ENCODE results near the gene PACS1.
A peak's percentile ranks its signal among the peaks of the same experiment; 100 is the strongest.

Gene PACS1

DNA sequence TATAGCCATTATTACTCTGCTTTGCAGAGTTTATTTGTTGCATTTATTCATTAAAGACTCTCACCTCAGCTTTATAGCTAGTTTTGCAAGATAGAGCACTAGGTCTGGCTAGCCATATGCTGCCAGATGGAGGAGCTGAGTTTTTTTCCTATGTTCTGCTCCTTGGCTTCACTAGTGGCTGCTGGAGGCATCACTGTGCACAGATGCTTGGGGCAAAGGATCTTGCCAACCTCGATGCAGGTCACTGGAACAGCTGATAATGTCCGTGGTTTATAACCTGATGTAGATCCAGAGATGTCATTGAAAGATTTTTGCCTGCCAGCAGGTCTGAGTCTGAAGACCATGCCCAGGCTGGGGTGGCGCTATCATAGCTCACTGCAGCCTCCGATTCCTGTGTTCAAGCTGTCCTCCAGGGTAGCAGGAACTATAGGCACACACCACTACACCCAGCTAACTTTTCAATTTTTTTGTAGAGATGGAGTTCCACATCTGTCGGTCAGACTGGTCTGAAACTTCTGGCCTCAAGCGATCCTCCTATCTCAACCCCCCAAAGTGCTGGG lies 63.2 kb downstream of the PACS1 start:
- no peak for DNase-seq (ENCODE audit: extremely low spot score)
- TF ChIP-seq NFRKB (IDR thresholded peaks at IDR 0.05) (no peak), ZNF384 (IDR thresholded peaks at IDR 0.05) (no peak), BHLHE40 (IDR thresholded peaks at IDR 0.05; ENCODE audit: borderline replicate concordance) (no peak), TARDBP (IDR thresholded peaks at IDR 0.05) (no peak), HDGF (IDR thresholded peaks at IDR 0.05; ENCODE audit: borderline replicate concordance) (no peak), FOXA1 (IDR thresholded peaks at IDR 0.05) (no peak), SP1 (IDR thresholded peaks at IDR 0.05) (no peak), ARNT (IDR thresholded peaks at IDR 0.05) (no peak), ELF4 (IDR thresholded peaks at IDR 0.05) (no peak), FOXK2 (IDR thresholded peaks at IDR 0.05) (no peak), L3MBTL2 (conservative IDR thresholded peaks at IDR 0.05) (no peak)

DNA sequence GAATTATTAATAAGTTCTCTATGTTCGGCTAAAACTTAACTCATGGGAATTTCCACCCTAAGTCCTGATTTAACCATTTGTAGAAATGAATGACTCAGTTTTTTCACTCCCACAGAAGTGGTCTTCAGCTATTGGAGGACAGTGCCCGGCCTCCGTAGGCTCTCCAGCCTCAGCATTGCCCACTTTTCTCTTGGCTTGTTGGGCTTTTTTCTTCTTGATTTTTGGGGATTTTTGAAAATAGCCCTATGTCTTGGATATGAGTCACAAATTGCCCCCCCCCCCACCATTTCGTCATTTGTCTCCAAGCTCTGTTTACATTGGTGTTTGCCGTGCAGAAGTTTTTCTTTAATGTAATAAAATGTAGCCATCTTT lies 66.7 kb downstream of the PACS1 start:
- DNase-seq (ENCODE audit: extremely low spot score), result no peak
- TF ChIP-seq NFRKB (IDR thresholded peaks at IDR 0.05) (no peak), FOXM1 (IDR thresholded peaks at IDR 0.05; ENCODE audit: borderline replicate concordance) (no peak), ZNF384 (IDR thresholded peaks at IDR 0.05) (no peak), LEF1 (IDR thresholded peaks at IDR 0.05; ENCODE audit: borderline replicate concordance) (no peak), PKNOX1 (IDR thresholded peaks at IDR 0.05) (no peak), CTBP1 (IDR thresholded peaks at IDR 0.05; ENCODE audit: borderline replicate concordance) (no peak), TARDBP (IDR thresholded peaks at IDR 0.05) (no peak), SP1 (IDR thresholded peaks at IDR 0.05) (no peak), FOXK2 (IDR thresholded peaks at IDR 0.05) (no peak), HDGF (IDR thresholded peaks at IDR 0.05; ENCODE audit: borderline replicate concordance) (no peak), SUZ12 (IDR thresholded peaks at IDR 0.05) (no peak), ELF4 (IDR thresholded peaks at IDR 0.05) (no peak)
- CTCF ChIA-PET, result interaction anchor here (0.6 kb wide), 2 partner anchors 454 to 700 kb away, joined by 4 to 9 read pairs; no protein-coding TSS in a partner anchor
- POLR2A ChIA-PET, result no interaction called here

More for the DNA sequence above, 63.2 kb downstream of the PACS1 start:
- POLR2A ChIA-PET, result interaction anchor here (1.7 kb wide), 1 partner anchor 14 kb away, joined by 7 read pairs; no protein-coding TSS in a partner anchor
- CTCF ChIA-PET, result interaction anchor here (1.0 to 1.8 kb wide), 2 partner anchors 13 to 64 kb away, joined by 3 to 11 read pairs; no protein-coding TSS in a partner anchor

GRCh38 chr11:66139817-66140404 lies 69.8 kb downstream of the PACS1 start:
- no peak for DNase-seq (ENCODE audit: extremely low spot score)
- ChIA-PET CTCF (no interaction called here), POLR2A (interaction anchor here (0.6 kb wide), 1 partner anchor 629 kb away, joined by 3 read pairs; no protein-coding TSS in a partner anchor)
- no peak for TF ChIP-seq FOXK2 (IDR thresholded peaks at IDR 0.05)
- TF ChIP-seq FOXA1 (IDR thresholded peaks at IDR 0.05), result no peak
- TF ChIP-seq L3MBTL2 (conservative IDR thresholded peaks at IDR 0.05), result no peak
- no peak for TF ChIP-seq ARNT (IDR thresholded peaks at IDR 0.05)
- TF ChIP-seq SP1 (IDR thresholded peaks at IDR 0.05), result no peak

GRCh38 chr11:66142370-66143263 lies 72.5 kb downstream of the PACS1 start:
- ChIA-PET POLR2A (no interaction called here), CTCF (interaction anchor here (0.5 to 0.7 kb wide), 3 partner anchors 47 to 75 kb away, joined by 3 to 6 read pairs (median 5); no protein-coding TSS in a partner anchor)
- TF ChIP-seq ARNT (IDR thresholded peaks at IDR 0.05), result no peak
- no peak for TF ChIP-seq FOXK2 (IDR thresholded peaks at IDR 0.05)
- TF ChIP-seq ELF4 (IDR thresholded peaks at IDR 0.05), result no peak
- TF ChIP-seq TARDBP (IDR thresholded peaks at IDR 0.05), result no peak
- peak; percentile 37; the same call in 1 of the 2 replicates for TF ChIP-seq ZNF384 (IDR thresholded peaks at IDR 0.05)
- no peak for DNase-seq (ENCODE audit: extremely low spot score)

DNA sequence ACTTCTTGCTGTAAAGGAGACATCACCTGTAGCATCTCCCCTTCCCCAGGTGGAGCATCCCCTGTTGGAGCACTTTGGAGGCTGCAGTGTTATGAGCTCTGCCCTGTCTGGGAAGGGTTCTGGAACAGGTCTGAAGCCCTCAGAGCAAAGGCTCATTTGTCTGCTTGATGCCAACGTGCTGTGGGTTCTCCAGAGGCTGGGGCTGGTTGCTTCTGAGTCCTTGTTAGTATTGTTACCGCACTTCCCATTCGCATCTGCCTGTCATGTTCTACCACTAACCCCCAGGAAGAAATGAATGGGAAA lies 73.1 kb downstream of the PACS1 start:
- POLR2A ChIA-PET, result no interaction called here

DNA sequence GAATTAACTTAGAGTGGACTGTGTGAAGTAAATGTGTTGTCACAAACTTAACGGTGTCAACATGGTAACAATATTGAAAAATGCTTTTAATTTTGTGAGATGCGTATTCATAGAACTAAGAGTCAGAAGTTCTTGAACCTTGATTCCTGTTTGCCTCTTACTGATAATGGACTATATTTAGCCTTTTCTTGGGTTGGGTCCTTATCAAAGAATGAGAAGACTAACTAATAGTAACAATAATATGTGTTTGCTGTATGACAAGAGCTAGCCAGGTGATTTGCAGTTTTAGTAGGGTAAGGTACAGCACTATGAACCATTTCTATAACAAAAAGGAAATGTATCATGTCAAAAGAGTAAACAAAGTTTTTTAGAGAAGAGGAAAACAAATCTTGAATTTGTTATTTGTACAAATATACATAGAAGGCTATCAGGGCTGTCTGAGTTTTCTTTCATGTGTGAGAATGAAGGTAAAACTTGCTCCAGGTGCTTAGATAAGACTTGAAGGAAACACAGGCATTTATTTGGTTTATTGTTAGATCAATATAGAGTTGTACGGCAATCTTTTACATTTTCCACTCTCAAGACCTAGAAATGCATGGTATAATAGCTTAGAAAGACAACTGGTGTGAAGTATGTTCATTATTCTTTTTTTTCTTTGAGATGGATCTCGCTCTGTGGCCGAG lies 74.1 kb downstream of the PACS1 start:
- CTCF ChIA-PET, result no interaction called here
- DNase-seq (ENCODE audit: extremely low spot score), result no peak
- TF ChIP-seq NFRKB (IDR thresholded peaks at IDR 0.05) (no peak), ZNF384 (IDR thresholded peaks at IDR 0.05) (no peak), ELF4 (IDR thresholded peaks at IDR 0.05) (no peak), SUZ12 (IDR thresholded peaks at IDR 0.05) (no peak), TARDBP (IDR thresholded peaks at IDR 0.05) (no peak)
- POLR2A ChIA-PET, result no interaction called here

More for the DNA sequence above, 73.1 kb downstream of the PACS1 start:
- CTCF ChIA-PET, result no interaction called here
- DNase-seq (ENCODE audit: extremely low spot score), result no peak
- TF ChIP-seq CTBP1 (IDR thresholded peaks at IDR 0.05; ENCODE audit: borderline replicate concordance) (no peak), TARDBP (IDR thresholded peaks at IDR 0.05) (no peak), PKNOX1 (IDR thresholded peaks at IDR 0.05) (no peak), ZNF384 (IDR thresholded peaks at IDR 0.05) (no peak), BHLHE40 (IDR thresholded peaks at IDR 0.05; ENCODE audit: borderline replicate concordance) (no peak), FOXK2 (IDR thresholded peaks at IDR 0.05) (no peak), ARNT (IDR thresholded peaks at IDR 0.05) (no peak), LEF1 (IDR thresholded peaks at IDR 0.05; ENCODE audit: borderline replicate concordance) (no peak), ELF4 (IDR thresholded peaks at IDR 0.05) (no peak)

All from HEK293T (cell line).